H9 (cell line): ENCODE data around the gene GRAMD1B. TPM values are rescaled to one million over a fixed set of nuclear protein-coding genes. Genes with fewer than 3 reads are reported as not detected.

Experiments used
- DNase-seq: peaks from one replicate; pipeline ENCODE4 v3.0.0-alpha.2; 2017
- H2AFZ ChIP-seq: one replicate; pipeline ENCODE4 v1.6.1; 2013; ENCODE audit warnings: mild to moderate bottlenecking, low read length, control low read depth, moderate library complexity
- H2AK5ac ChIP-seq: 2 replicates; pipeline ENCODE4 v1.6.1; 2013; ENCODE audit warnings: low read length, control low read depth, mixed read lengths; ENCODE audit not compliant: insufficient read length
- H2BK120ac ChIP-seq: one replicate; pipeline ENCODE4 v1.6.1; 2013; ENCODE audit warnings: low read depth, mild to moderate bottlenecking, low read length, control low read depth, inconsistent platforms; ENCODE audit not compliant: poor library complexity, severe bottlenecking
- H2BK12ac ChIP-seq: 2 replicates; pipeline ENCODE4 v1.6.1; 2013; ENCODE audit warnings: low read length, control low read depth, mixed read lengths, low read depth; ENCODE audit not compliant: insufficient read length
- H2BK15ac ChIP-seq: 2 replicates; pipeline ENCODE4 v1.6.1; 2013; ENCODE audit warnings: low read depth, low read length, control low read depth
- H2BK20ac ChIP-seq: one replicate; pipeline ENCODE4 v1.6.1; 2013; ENCODE audit warnings: low read depth, mild to moderate bottlenecking, low read length, control low read depth, inconsistent platforms; ENCODE audit not compliant: poor library complexity, severe bottlenecking
- H2BK5ac ChIP-seq: 2 replicates; pipeline ENCODE4 v1.6.1; 2013; ENCODE audit warnings: low read length, control low read depth, mixed read lengths; ENCODE audit not compliant: insufficient read length
- H3K14ac ChIP-seq: 2 replicates; pipeline ENCODE4 v1.6.1; 2013; ENCODE audit warnings: low read length, control low read depth; ENCODE audit not compliant: insufficient read depth
- H3K18ac ChIP-seq: 2 replicates; pipeline ENCODE4 v1.6.1; 2013; ENCODE audit warnings: low read depth, mild to moderate bottlenecking, mixed read lengths, low read length, control low read depth; ENCODE audit not compliant: insufficient read length
- H3K23ac ChIP-seq: 2 replicates; pipeline ENCODE4 v1.6.1; 2013; ENCODE audit warnings: low read length, control low read depth, mixed read lengths, low read depth; ENCODE audit not compliant: insufficient read length
- H3K23me2 ChIP-seq: 2 replicates; pipeline ENCODE4 v1.6.1; 2013; ENCODE audit warnings: low read depth, mild to moderate bottlenecking, mixed read lengths, low read length, control low read depth; ENCODE audit not compliant: insufficient read length, poor library complexity, severe bottlenecking
- H3K27ac ChIP-seq: 2 replicates; pipeline ENCODE4 v1.5.1; 2013; ENCODE audit warnings: low read length, control low read depth, mixed read lengths, low read depth; ENCODE audit not compliant: insufficient read length
- H3K27me3 ChIP-seq: 2 replicates; pipeline ENCODE4 v1.6.1; 2013; ENCODE audit warnings: low read length, control low read depth, inconsistent platforms; ENCODE audit not compliant: insufficient read depth
- H3K4ac ChIP-seq: 2 replicates; pipeline ENCODE4 v1.6.1; 2013; ENCODE audit warnings: low read depth, mild to moderate bottlenecking, control low read depth, inconsistent platforms, low read length, moderate library complexity
- H3K4me1 ChIP-seq: 2 replicates; pipeline ENCODE4 v1.6.1; 2013; ENCODE audit warnings: low read length, control low read depth, inconsistent platforms; ENCODE audit not compliant: insufficient read depth
- H3K4me2 ChIP-seq: 2 replicates; pipeline ENCODE4 v1.6.1; 2013; ENCODE audit warnings: low read length, control low read depth, mixed read lengths; ENCODE audit not compliant: insufficient read length, insufficient read depth
- H3K56ac ChIP-seq: 2 replicates; pipeline ENCODE4 v1.6.1; 2013; ENCODE audit warnings: low read depth, mild to moderate bottlenecking, mixed read lengths, low read length, control low read depth; ENCODE audit not compliant: insufficient read length
- H3K79me1 ChIP-seq: 2 replicates; pipeline ENCODE4 v1.6.1; 2013; ENCODE audit warnings: low read depth, mild to moderate bottlenecking, moderate library complexity, low read length, control low read depth, inconsistent platforms; ENCODE audit not compliant: insufficient read depth, poor library complexity, severe bottlenecking
- H3K79me2 ChIP-seq: 2 replicates; pipeline ENCODE4 v1.6.1; 2013; ENCODE audit warnings: low read length, control low read depth, inconsistent platforms; ENCODE audit not compliant: insufficient read depth
- H3K9ac ChIP-seq: 2 replicates; pipeline ENCODE4 v1.6.1; 2013; ENCODE audit warnings: low read length, control low read depth, mixed read lengths; ENCODE audit not compliant: insufficient read length; ENCODE audit errors: extremely low read depth
- H3K9me3 ChIP-seq: one replicate; pipeline ENCODE4 v1.6.1; 2013; ENCODE audit warnings: low read depth, low read length, inconsistent platforms; ENCODE audit not compliant: control insufficient read depth
- H3T11ph ChIP-seq: one replicate; pipeline ENCODE4 v1.6.1; 2013; ENCODE audit warnings: mild to moderate bottlenecking, low read length, control low read depth, inconsistent platforms
- H4K20me1 ChIP-seq: one replicate; pipeline ENCODE4 v1.6.1; 2013; ENCODE audit not compliant: control insufficient read depth, insufficient read length, insufficient read depth
- H4K5ac ChIP-seq: 2 replicates; pipeline ENCODE4 v1.6.1; 2013; ENCODE audit warnings: low read depth, mild to moderate bottlenecking, mixed read lengths, low read length, control low read depth; ENCODE audit not compliant: insufficient read length
- H4K8ac ChIP-seq: replicated peaks from 2 replicates; pipeline ENCODE4 v1.6.1; 2013; ENCODE audit warnings: low read length, control low read depth, mixed read lengths, low read depth; ENCODE audit not compliant: insufficient read length
- H4K91ac ChIP-seq: 2 replicates; pipeline ENCODE4 v1.6.1; 2013; ENCODE audit warnings: low read depth, mild to moderate bottlenecking, moderate library complexity, mixed read lengths, low read length, control low read depth; ENCODE audit not compliant: insufficient read length
- H3K27ac Mint-ChIP-seq, 3 experiments: 2 replicates in 2 of 3; 3 replicates in 1 of 3; pipeline ENCODE4 v1.8.0; 2020 to 2021; ENCODE audit warnings: mixed read lengths in 3 of 3, mild to moderate bottlenecking in 1 of 3, moderate library complexity in 1 of 3
- H3K27me3 Mint-ChIP-seq: 2 replicates; pipeline ENCODE4 v1.8.0; 2021; ENCODE audit warnings: low read depth, mild to moderate bottlenecking, moderate library complexity, mixed read lengths
- H3K36me3 Mint-ChIP-seq, 3 experiments: 2 replicates in 2 of 3; 3 replicates in 1 of 3; pipeline ENCODE4 v1.8.0; 2020 to 2021; ENCODE audit warnings: low read depth in 3 of 3, mixed read lengths in 3 of 3; ENCODE audit not compliant: insufficient read depth in 1 of 3
- H3K4me1 Mint-ChIP-seq, 2 experiments: 2 replicates each; pipeline ENCODE4 v1.8.0; 2020; ENCODE audit warnings: mixed read lengths in 2 of 2
- H3K4me3 Mint-ChIP-seq, 2 experiments: 2 replicates in 1 of 2; 3 replicates in 1 of 2; pipeline ENCODE4 v1.8.0; 2020 to 2021; ENCODE audit warnings: mild to moderate bottlenecking in 2 of 2, mixed read lengths in 2 of 2, moderate library complexity in 1 of 2
- H3K9me3 Mint-ChIP-seq, 2 experiments: 2 replicates in 1 of 2; 3 replicates in 1 of 2; pipeline ENCODE4 v1.8.0; 2020; ENCODE audit warnings: mild to moderate bottlenecking in 2 of 2, mixed read lengths in 2 of 2, moderate library complexity in 1 of 2
- CTCF ChIP-seq: fragments of 200-600 bp; sonication (generic); conservative IDR thresholded peaks from 3 replicates; pipeline ENCODE4 v1.8.0; 2021; ENCODE audit warnings: antibody characterized with exemption, mild to moderate bottlenecking
- WGBS: extraction: QIAGEN DNeasy Blood & Tissue Kit; methylation state at CpG from one replicate; pipeline ENCODE4 v1.1.7; 2013; ENCODE audit warnings: missing lambda C conversion rate, low lambda C conversion rate, mixed read lengths; ENCODE audit not compliant: insufficient read length; ENCODE audit errors: extremely low coverage; 5-methylcytosine and 5-hydroxymethylcytosine counted together
- total RNA-seq: library from RNA; stranded (reverse); gene quantifications from 2 replicates; pipeline ENCODE4 v1.2.1, GENCODE V29; 2021

Gene GRAMD1B
- total RNA-seq, 1 experiment from 2014 or later, result 25.9 TPM

GRCh38 chr11:123601743-123602142, 171.7 kb downstream of the GRAMD1B start:
- H3K27ac Mint-ChIP-seq, result no peak overlapping the region
- Histone ChIP-seq H3K4ac (no peak overlapping the region), H3K27ac (no peak overlapping the region), H4K20me1 (no peaks in the 10 kb centered on the region), H2BK20ac (no peak overlapping the region), H2BK5ac (no peak overlapping the region), H3K9me3 (no peaks in the 10 kb centered on the region), H2AK5ac (no peak overlapping the region), H3K4me1 (no peaks in the 10 kb centered on the region), H3K79me2 (no peaks in the 10 kb centered on the region), H4K8ac (no peak overlapping the region), H2BK15ac (no peak overlapping the region), H3T11ph (no peak overlapping the region), H3K4me2 (no peak overlapping the region), H3K9ac (no peak overlapping the region), H3K23me2 (no peaks in the 10 kb centered on the region), H4K91ac (no peak overlapping the region), H3K23ac (no peak overlapping the region), H3K56ac (no peak overlapping the region), H3K14ac (no peak overlapping the region), H3K79me1 (no peaks in the 10 kb centered on the region), H2AFZ (no peak overlapping the region), H2BK12ac (no peak overlapping the region), H4K5ac (no peak overlapping the region), H3K27me3 (no peaks in the 10 kb centered on the region), H2BK120ac (no peak overlapping the region), H3K18ac (no peak overlapping the region)
- peaks cover 0 to 12% of the 10 kb centered on the region in 2 experiments; a peak in 2 of 4 replicates for H3K4me1 Mint-ChIP-seq
- H3K4me3 Mint-ChIP-seq, result no peak overlapping the region
- no peak for TF ChIP-seq CTCF
- H3K9me3 Mint-ChIP-seq, result no peaks in the 10 kb centered on the region
- DNase-seq, result no peak
- no CpG with 5 or more reads among the region's 4 CpGs for WGBS
- H3K27me3 Mint-ChIP-seq, result no peaks in the 10 kb centered on the region
- H3K36me3 Mint-ChIP-seq, result peaks cover 10 to 75% (median 73%) of the 10 kb centered on the region in 3 experiments; a peak in 6 of 7 replicates
